Stimulated activated CD8-positive, alpha-beta memory T cell treated with anti-CD3 and anti-CD28 coated beads, Interleukin-12 subunit alpha, Interleukin-12 subunit beta, amount 100 ng/mL, for 24 hours (primary cell): ENCODE results near the gene GPATCH1.
A peak's percentile ranks its signal among the peaks of the same experiment; 100 is the strongest.

Experiments used
- DNase-seq: peaks from one replicate; pipeline ENCODE4 v3.0.0-alpha.2; 2020; ENCODE audit errors: extremely low read depth

The GPATCH1 gene

DNA sequence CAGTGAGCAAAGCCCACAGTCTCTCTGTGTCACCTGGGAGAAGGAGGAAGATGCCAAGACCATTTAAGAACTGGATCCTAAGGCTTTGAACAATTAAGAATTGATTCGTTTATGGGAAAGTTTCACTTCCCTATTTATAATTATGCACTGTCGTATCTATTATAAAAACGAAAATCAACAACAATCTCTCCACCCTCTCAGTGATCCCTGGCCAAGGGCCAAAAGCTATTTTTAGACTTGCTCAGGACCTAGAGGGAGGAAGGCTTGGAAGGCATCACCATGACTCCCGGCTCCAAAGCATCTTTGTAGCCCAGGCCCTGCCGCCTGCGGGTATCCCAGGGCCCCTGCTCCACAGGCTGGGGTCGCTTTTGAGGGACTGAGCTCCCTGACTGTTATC, 17.6 kb upstream of the GPATCH1 start:
- no peak for DNase-seq

- no peak for DNase-seq
Measured at GRCh38 chr19:33063753-33064457, 17.1 kb upstream of the GPATCH1 start.

DNA sequence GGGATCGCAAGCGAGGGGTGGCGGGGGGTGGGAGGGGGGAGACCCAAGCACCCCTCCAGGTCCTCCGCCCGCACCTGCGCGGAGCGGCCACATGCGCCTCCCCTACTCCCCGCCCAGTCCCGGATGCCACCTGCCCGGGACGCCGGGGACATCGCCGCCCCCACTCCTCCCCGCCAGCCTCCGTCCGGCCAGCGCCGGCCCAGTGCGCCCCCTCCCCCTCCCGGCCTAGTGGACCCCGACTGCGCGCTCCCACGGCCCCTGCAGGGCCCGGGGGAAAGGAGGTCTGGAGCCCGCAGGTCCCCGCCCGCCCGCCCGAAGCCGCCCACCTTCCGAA, 16.6 kb upstream of the GPATCH1 start:
- DNase-seq, result peak; percentile 5

GRCh38 chr19:33064792-33065550, 16.0 kb upstream of the GPATCH1 start, which contains the start of gene RHPN2:
TSS of gene RHPN2 (minus strand) at chr19:33064888. CDS start at chr19:33064852, 36 bp downstream.
- DNase-seq, result peak; percentile 41

DNA sequence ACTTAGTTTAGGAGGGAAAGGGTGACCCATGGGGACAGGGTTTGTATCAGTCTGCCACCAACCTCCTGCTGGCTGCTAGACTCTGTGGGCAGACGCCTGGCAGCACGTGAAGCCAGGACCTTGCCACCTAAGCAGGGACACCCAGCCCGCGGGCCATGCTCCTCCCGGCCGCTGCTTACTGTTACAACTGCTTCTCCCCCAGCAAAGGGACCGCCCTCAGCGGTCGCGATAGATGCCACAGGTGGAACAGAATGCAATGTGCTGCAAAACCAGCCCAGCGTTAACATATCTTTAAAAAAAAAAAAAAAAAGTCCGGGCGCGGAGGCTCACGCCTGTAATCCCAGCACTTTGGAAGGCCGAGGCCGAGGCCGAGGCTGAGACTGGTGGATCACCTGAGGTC, 14.4 kb upstream of the GPATCH1 start:
- no peak for DNase-seq

- DNase-seq, result no peak
Measured at GRCh38 chr19:33067121-33067520, 13.9 kb upstream of the GPATCH1 start.

DNA sequence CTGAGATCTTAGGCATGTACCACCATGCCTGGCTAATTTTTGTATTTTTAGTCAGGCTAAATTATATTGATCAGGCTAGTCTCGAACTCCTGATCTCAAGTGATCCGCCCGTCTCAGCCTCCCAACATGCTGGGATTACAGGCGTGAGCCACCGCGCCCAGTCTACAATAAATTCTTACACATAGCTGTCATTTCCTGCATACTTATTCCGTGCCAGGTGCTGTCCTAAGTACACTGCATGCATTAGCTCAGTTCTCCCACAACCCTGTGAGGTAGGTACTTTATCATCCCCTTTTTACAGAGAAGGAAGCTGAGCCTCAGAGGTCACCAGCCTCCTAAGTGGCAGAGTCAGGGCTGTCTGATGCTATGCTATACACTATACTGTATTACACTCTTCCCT, 9.1 kb upstream of the GPATCH1 start:
- DNase-seq, result no peak

DNA sequence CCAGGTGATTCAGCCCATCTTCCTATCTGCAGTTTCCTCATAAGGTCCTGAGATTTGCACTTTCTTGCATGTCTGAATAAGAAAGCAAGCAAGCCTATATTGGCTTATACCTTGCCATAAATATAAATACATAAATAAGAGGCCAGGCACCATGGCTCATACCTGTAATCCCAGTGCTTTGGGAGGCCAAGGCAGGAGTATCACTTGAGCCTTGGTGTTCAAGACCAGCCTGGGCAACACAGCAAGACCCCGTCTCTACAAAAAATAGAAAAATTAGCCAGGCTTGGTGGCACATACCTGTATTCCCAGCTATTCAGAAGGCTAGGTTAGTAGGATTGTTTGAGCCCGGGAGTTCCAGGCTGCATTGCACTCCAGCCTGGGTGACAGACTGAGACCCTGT, 5.5 kb upstream of the GPATCH1 start:
- DNase-seq, result no peak

DNA sequence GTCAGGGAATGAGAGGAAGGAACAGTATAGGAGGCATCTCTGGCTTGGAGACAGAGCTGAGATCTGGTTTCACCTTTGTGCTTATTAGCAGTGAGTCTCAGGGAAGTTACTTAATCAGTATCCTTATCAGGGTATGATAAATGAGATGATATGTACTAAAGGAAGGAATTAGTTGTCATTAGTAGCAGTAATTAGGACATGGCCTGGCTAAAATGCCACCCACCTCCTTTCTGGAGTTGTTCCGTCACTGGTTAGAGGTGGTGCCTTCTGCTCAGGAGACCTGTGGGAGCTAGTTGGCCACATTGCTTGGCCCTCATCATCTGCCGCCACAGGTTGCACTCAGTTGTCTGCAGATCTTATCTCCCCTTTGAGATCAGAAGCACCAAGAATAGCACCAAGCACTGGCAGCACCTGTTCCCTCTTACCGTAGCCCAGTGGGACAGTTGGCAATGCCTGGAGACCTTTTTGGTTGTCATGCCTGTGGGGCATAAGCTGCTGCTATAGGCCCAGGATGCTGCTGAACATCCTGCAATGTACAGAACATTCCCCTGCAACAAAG, 4.7 kb downstream of the GPATCH1 start:
- no peak for DNase-seq

GRCh38 chr19:33086955-33087354, 6.0 kb downstream of the GPATCH1 start:
- no peak for DNase-seq

GRCh38 chr19:33089010-33089409, 8.0 kb downstream of the GPATCH1 start:
- no peak for DNase-seq

DNA sequence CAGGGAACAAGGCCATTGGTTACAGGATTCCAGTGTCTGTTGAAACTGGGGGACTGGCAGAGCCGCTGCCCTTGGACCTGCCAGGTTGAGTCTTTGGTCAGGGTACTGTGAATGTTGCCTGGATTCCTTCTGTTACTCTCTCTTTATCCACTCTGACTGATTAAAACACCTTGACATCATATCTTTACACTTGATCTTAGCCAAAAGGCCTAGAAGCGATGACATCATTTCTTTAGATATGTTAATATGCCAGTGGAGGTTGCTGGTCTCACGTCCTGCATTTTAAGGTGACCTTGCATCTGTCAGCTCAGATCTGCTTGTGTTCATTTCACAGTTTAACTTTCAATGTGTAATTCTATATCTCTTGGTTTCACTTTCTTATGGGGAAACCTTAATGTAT, 9.2 kb downstream of the GPATCH1 start:
- no peak for DNase-seq

GRCh38 chr19:33093420-33094210, 12.6 kb downstream of the GPATCH1 start:
- no peak for DNase-seq

- DNase-seq, result no peak
Measured at GRCh38 chr19:33094436-33095067, 13.6 kb downstream of the GPATCH1 start.

- no peak for DNase-seq
Measured at GRCh38 chr19:33096005-33096404, 15.0 kb downstream of the GPATCH1 start.

- DNase-seq, result no peak
Measured at GRCh38 chr19:33098055-33098534, 17.1 kb downstream of the GPATCH1 start.

- DNase-seq, result no peak
Measured at GRCh38 chr19:33100894-33101644, 20.1 kb downstream of the GPATCH1 start.

DNA sequence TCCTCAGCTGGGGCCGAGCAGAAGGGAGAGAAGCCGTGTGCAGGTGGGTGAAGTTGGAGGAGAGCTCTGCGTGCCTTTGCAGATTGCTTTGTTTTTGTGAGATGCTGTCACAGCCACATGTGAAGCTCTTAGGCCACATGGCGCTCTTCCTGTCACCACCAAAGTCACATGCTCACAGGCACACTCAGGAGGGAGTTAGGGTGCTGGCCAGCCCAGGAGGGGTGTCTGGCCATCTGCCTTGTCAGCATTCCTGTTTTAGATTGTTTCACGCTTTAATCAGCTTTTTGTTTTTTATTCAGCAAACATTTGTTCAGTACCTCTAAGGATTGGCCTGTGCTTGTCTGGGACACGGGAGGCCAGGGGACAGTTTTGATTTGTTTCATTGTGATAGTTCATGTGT, 21.9 kb downstream of the GPATCH1 start:
- DNase-seq, result no peak

DNA sequence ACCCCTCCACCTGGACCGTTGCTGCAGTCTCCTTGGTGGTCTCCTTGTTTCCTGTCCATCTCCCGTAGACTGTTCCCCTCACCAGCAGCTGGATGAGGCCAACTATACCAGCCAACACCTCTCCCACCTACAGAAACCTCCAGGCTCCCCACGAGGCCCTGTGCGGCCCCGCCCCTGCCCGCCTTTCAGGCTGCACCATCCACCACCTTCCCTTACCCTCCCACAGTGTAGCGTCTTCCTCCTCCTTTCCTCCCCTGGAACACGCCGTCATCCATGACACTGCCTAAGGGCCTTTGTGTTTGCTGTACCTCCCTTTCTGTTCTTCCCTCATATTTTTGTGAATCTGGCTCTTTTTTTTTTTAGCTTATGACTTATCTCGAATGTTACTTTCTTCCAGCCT, 27.2 kb downstream of the GPATCH1 start:
- DNase-seq, result no peak

- no peak for DNase-seq
Measured at GRCh38 chr19:33110137-33110910, 29.3 kb downstream of the GPATCH1 start.
